IPS-18c (cell line): ENCODE data around the gene NDUFAF8.

Experiments used
- H3K4me3 ChIP-seq: 2 replicates; pipeline ENCODE4 v1.7.0; 2013; ENCODE audit warnings: low read depth, mild to moderate bottlenecking, low read length, moderate library complexity; ENCODE audit not compliant: insufficient read depth
- H3K9me3 ChIP-seq: one replicate; pipeline ENCODE4 v1.6.1; 2013; ENCODE audit warnings: mild to moderate bottlenecking, low read length, moderate library complexity; ENCODE audit not compliant: control insufficient read depth, insufficient read depth

The NDUFAF8 gene

GRCh38 chr17:81253358-81254131, 14.4 kb downstream of the NDUFAF8 start:
- Histone ChIP-seq H3K4me3 (no peak overlapping the region), H3K9me3 (no peaks in the 10 kb centered on the region)

DNA sequence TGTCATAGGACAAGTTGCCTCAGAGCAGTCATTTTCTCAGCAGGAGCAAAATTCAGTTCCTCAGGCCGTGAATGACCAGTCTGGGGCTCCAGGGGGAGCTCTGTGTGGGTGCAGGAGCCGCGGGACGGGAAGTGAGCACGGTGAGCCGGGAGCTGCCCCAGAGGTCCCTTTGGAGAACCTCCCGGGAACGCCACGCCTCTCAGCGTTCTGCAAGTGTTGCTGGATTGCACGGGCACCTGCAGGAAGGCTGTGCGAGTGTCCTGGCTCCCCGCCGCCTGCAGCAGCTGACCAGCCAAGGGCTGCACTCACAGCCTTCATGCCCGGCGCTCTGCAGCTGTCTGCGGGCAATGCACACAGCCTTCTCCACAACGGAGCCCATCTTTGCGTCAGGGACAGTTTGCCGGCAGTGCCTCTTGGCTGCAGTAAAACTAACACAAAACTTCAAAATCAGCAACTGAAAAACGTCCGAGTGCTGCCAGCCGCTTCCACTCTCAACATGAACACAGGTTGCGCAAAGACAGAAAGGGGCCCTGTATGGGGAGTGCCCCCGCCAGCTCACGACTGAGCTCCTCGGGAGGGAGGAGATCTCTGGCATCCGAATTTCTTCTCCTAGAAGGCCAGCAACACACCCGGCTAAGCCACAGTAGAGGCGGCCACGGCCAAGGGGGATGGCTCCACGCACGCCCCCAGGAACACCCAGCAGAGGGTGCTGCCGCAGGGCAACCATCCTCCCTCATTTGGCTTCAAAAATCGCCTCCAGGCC, 16.0 kb downstream of the NDUFAF8 start:
- H3K4me3 ChIP-seq = no peak overlapping the region

DNA sequence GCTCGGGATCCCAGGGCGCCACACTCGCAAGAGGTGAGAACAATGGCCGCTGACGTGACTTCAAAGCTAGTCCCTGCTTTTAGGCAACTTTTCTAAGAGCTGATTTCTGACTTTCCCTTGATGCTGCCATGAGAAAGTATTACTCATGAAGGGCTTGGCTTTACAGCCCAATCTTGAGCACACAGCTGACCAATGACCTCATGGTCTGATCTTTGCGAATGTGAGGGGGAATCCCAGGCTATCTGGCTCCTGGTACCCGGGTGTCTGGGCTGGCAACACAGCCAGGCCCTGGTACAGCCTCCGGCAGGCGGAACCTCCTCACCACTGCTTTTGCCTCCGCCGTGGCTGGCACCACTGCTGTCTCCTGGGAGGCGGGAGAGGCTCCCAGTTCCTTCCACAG, 17.5 kb downstream of the NDUFAF8 start:
- Histone ChIP-seq H3K4me3 (no peak overlapping the region), H3K9me3 (peaks cover 2% of the 10 kb centered on the region)

More for the DNA sequence above, 16.0 kb downstream of the NDUFAF8 start:
- H3K9me3 ChIP-seq = no peaks in the 10 kb centered on the region

DNA sequence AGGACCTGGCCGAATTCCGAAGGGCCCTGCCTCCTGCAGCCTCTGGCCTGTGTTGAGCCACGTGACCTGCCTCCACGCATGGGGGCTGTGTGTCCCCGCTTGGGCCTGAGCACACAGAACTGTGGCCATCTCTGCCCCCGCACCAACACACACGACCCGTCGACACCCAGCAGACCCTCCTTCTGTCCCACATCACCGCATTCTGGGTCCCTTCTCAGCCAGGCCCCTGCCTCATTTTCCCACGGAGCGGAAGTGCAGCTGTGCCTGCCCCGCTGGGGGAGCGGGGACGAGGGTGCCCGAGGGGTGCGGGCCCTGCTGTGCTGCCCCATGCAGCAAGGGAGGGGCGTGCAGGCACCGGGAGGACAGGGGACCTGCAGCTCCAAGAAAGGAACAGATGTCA, 18.4 kb downstream of the NDUFAF8 start:
- no peak overlapping the region for H3K4me3 ChIP-seq
- peaks cover 2% of the 10 kb centered on the region for H3K9me3 ChIP-seq

- Histone ChIP-seq H3K4me3 (no peak overlapping the region), H3K9me3 (peaks cover 2% of the 10 kb centered on the region)
Measured at GRCh38 chr17:81258292-81258691, 19.2 kb downstream of the NDUFAF8 start.

GRCh38 chr17:81259058-81259605, 20.0 kb downstream of the NDUFAF8 start:
- H3K4me3 ChIP-seq = no peak overlapping the region
- peaks cover 2% of the 10 kb centered on the region for H3K9me3 ChIP-seq

- peaks cover 2% of the 10 kb centered on the region for H3K9me3 ChIP-seq
- no peak overlapping the region for H3K4me3 ChIP-seq
Measured at GRCh38 chr17:81260171-81260570, 21.1 kb downstream of the NDUFAF8 start.

GRCh38 chr17:81260641-81261040, 21.5 kb downstream of the NDUFAF8 start:
- Histone ChIP-seq H3K9me3 (peaks cover 2% of the 10 kb centered on the region), H3K4me3 (no peak overlapping the region)

- H3K9me3 ChIP-seq = peaks cover 2% of the 10 kb centered on the region
- H3K4me3 ChIP-seq = no peak overlapping the region
Measured at GRCh38 chr17:81261096-81261495, 22.0 kb downstream of the NDUFAF8 start.

DNA sequence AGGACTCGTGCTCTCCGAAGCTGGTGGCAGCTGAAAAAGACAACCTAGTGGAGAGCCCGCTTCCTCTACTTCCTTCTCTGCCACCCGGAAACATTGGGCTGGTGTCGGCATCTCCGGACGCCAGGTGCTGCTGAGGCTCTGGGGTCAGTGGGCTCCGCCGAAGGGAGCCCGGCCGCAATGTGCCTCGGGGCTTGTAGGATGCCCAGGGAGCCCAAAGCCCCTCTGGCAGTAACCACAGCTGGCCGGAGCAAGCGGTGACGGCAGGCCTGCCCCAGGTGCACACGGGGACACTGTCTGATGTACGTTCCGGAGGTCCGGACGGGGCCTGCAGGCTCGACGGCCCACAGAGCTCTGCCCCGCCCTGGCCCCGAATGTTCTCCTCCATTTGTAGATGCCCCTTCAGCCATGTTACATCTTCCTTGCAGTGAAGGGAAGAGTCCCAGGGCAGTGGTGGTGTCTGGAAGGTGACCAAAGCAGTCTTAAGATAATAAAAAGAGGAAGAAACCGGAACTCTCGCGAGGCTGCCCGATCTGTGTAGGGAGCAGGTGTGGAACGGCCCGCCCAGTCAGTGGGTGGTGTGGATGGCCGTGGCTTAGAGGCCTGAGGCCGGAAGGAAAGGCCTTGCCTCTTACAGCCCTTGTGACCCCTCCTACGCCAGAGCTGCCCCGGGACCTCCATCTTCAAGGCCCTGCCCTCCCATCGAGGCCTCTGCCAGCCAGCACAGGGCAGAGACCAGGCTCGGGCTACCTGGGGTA, 22.6 kb downstream of the NDUFAF8 start:
- Histone ChIP-seq H3K9me3 (peaks cover 2% of the 10 kb centered on the region), H3K4me3 (no peak overlapping the region)

- Histone ChIP-seq H3K9me3 (peaks cover 2% of the 10 kb centered on the region), H3K4me3 (no peak overlapping the region)
Measured at GRCh38 chr17:81263371-81264181, 24.5 kb downstream of the NDUFAF8 start.

GRCh38 chr17:81264640-81265039, 25.5 kb downstream of the NDUFAF8 start:
- peaks cover 2% of the 10 kb centered on the region for H3K9me3 ChIP-seq
- no peak overlapping the region for H3K4me3 ChIP-seq

GRCh38 chr17:81265576-81265975, 26.5 kb downstream of the NDUFAF8 start:
- no peak overlapping the region for H3K4me3 ChIP-seq
- H3K9me3 ChIP-seq = peaks cover 2% of the 10 kb centered on the region

DNA sequence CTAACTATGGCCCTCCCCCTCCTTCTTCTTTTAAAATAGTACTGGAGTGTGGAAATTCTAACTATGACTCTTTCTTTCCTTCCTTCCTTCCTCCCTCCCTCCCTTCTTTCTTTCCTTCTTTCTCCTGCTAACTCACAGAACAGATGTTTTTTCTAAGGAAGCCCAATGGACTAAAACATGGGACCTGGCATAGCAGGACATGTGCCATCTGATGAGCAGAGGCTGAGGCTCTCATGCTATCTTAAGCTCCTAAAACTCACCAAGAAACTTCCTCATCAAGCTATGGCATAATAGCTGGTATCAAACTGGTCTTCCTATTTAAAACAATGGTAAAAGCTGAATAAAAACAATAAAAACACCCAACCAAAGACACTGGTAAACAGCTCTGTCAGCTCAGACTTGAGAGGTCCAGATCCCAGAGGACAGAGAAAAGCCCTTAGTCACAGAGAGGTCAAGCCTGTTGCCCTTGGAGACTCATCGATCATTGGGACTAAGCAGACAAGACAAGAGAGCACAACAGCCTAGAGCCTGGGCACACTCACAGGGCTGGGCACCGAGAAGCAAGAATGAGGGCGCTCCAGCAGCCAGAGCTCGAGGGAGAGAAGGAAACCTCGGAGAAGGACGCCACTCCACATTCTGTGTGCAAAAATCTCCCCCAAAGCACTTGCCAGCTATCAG, 28.4 kb downstream of the NDUFAF8 start:
- H3K9me3 ChIP-seq = no peaks in the 10 kb centered on the region
- H3K4me3 ChIP-seq = no peak overlapping the region

DNA sequence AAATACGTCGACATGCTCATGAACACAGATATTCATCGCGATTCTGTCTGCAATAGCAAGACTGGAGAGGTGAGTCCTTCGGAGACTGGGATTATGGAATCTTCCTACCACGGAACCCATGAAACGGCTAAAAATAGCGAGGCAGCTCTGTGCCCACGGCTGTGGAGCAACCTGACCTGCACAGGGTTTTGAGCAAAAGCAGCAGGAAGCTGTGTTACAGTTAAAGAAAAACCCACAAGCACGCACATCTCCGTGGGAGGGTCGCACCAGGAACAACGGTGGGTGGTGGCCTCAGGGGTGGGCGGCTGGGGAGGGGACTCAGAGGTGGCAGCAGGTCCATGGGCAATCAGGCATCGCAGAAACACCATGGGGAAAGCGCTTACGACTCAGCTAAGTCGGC, 31.2 kb downstream of the NDUFAF8 start:
- H3K4me3 ChIP-seq = no peak overlapping the region
- H3K9me3 ChIP-seq = no peaks in the 10 kb centered on the region

GRCh38 chr17:81271226-81271625, 32.1 kb downstream of the NDUFAF8 start:
- H3K9me3 ChIP-seq = no peaks in the 10 kb centered on the region
- H3K4me3 ChIP-seq = no peak overlapping the region
